WTC11 (cell line): ENCODE data around the gene CAMTA1.

Experiments used
- CREB1 ChIP-seq: sonication (generic); formaldehyde crosslinking; IDR thresholded peaks from 2 replicates; pipeline ENCODE4 v1.8.0; 2023; ENCODE audit warnings: mild to moderate bottlenecking, missing genetic modification reagents
- CREM ChIP-seq: sonication (generic); formaldehyde crosslinking; IDR thresholded peaks from 2 replicates; pipeline ENCODE4 v1.8.1; 2022; ENCODE audit warnings: mild to moderate bottlenecking, missing genetic modification reagents, moderate library complexity
- CTCF ChIP-seq: fragments of 200-600 bp; IDR thresholded peaks from 2 replicates; pipeline ENCODE4 v1.8.0; 2022; ENCODE audit warnings: antibody characterized with exemption
- ESRRA ChIP-seq: sonication (generic); formaldehyde crosslinking; IDR thresholded peaks from 2 replicates; pipeline ENCODE4 v1.8.1; 2022; ENCODE audit warnings: mild to moderate bottlenecking, missing genetic modification reagents, borderline replicate concordance
- FOXJ3 ChIP-seq: sonication (generic); formaldehyde crosslinking; IDR thresholded peaks from 2 replicates; pipeline ENCODE4 v1.9.0; 2021; ENCODE audit warnings: missing genetic modification reagents, mild to moderate bottlenecking, borderline replicate concordance
- FOXK1 ChIP-seq: sonication (generic); formaldehyde crosslinking; IDR thresholded peaks from 2 replicates; pipeline ENCODE4 v1.8.0; 2022; ENCODE audit warnings: mild to moderate bottlenecking, moderate library complexity, missing genetic modification reagents
- GTF2I ChIP-seq: fragments of 250-450 bp; sonication (Bioruptor Pico); conservative IDR thresholded peaks from 2 replicates; pipeline ENCODE4 v1.4.0; 2021; ENCODE audit warnings: mild to moderate bottlenecking
- NR2C2 ChIP-seq: sonication (generic); formaldehyde crosslinking; IDR thresholded peaks from 2 replicates; pipeline ENCODE4 v1.8.0; 2022; ENCODE audit warnings: mild to moderate bottlenecking, missing genetic modification reagents
- SP1 ChIP-seq: sonication (generic); formaldehyde crosslinking; conservative IDR thresholded peaks from 2 replicates; pipeline ENCODE4 v1.8.1; 2022; ENCODE audit warnings: missing genetic modification reagents
- ZBTB21 ChIP-seq: sonication (generic); formaldehyde crosslinking; IDR thresholded peaks from 2 replicates; pipeline ENCODE4 v1.8.1; 2023; ENCODE audit warnings: mild to moderate bottlenecking, missing genetic modification reagents, borderline replicate concordance
- TF ChIP-seq, protein P1 (sequence below): fragments of 250-450 bp; sonication (Bioruptor Pico); conservative IDR thresholded peaks from 2 replicates; pipeline ENCODE4 v1.9.0; 2021; ENCODE audit warnings: mild to moderate bottlenecking

GRCh38 chr1:7780976-7781375, 995.7 kb downstream of the CAMTA1 start:
- TF ChIP-seq CTCF (no peak), FOXK1 (CRISPR knock-in tag) (no peak), CREB1 (CRISPR knock-in tag) (no peak), GTF2I (CRISPR knock-in tag) (no peak), CREM (no peak), SP1 (CRISPR knock-in tag) (no peak), ESRRA (CRISPR knock-in tag) (no peak), ZBTB21 (no peak), FOXJ3 (CRISPR knock-in tag) (no peak), NR2C2 (no peak)
- TF ChIP-seq, protein P1, sequence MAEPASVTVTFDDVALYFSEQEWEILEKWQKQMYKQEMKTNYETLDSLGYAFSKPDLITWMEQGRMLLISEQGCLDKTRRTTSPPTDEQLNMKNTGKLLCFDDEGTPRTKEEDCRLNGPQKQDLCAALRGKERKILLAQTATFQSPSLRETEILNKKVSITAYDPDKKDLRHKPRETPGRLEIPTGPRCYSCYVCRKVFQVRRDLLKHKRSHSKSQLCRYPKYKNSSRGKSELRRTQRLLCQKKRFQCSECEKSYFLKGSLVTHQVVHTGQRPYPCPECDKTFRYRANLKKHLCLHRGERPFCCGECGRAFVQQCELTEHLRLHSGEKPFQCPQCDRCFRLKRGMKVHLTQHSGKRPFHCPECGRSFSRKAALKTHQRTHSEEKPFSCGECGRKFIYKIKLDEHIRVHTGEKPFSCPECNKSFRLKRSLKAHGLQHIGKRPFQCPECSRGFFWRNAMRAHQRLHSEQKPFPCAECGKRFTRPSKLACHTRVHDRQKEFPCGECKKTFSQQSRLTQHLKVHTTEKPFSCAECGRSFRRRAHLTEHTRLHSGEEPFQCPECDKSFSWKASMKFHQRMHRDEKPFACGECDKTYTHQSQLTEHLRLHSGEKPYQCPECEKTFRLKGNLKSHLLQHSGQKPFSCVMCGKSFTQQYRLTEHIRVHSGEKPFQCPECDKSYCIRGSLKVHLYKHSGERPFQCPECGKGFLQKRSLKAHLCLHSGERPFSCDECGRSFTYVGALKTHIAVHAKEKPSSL = no peak
